ENCODE results near the gene SIK3.

The SIK3 gene

DNA sequence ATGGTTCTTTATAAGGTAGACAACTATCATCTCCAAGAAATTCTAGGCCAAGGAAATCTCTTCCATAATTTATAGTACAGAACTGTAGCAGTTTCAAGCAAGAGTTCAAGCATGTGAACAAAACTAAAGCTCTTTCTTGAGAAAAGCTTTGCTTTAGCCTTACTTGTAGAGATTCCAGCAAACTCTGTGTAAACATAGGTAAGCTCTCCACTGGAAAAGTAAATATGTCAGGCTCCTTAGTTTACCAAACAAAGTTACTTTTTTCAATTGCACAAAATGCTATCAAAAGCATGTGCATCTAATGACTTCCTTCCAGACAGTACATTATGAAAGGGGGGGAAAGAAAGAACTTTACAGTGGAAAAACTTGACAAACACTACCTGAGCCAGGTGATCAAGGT is 125.0 kb downstream of the SIK3 start:
- H3K27me3 Mint-ChIP-seq, result no peaks in the 10 kb centered on the region
- peaks cover 36% of the 10 kb centered on the region for H3K4me1 Mint-ChIP-seq (ENCODE audit: low read depth)
- no peaks in the 10 kb centered on the region for H3K9me3 Mint-ChIP-seq (ENCODE audit: low read depth)
- no peak overlapping the region for H3K4me3 Mint-ChIP-seq
- H3K27ac Mint-ChIP-seq, result no peak overlapping the region
- peaks cover 7% of the 10 kb centered on the region for H3K36me3 Mint-ChIP-seq

DNA sequence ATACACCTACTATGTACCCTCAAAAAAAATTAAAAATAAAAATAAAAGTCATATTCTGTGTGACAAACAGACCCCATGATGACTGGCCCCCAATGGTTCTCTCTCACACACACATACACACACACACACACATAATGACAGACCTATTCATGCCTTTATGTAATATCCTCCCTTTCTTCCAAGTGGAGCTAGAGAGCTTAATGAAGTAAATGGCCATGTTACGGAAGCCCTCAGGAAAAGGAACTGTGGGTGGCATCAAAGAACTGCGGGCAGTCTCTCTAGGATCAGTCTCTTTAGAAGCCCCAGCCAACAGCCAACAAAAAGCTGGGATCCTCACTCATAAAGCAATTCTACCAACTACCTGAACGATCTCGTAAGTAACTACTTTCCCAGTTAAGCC is 125.5 kb downstream of the SIK3 start:
- Mint-ChIP-seq H3K36me3 (peaks cover 6% of the 10 kb centered on the region), H3K9me3 (ENCODE audit: low read depth) (no peaks in the 10 kb centered on the region), H3K4me3 (no peak overlapping the region), H3K27ac (no peak overlapping the region), H3K4me1 (ENCODE audit: low read depth) (peaks cover 34% of the 10 kb centered on the region), H3K27me3 (no peaks in the 10 kb centered on the region)

DNA sequence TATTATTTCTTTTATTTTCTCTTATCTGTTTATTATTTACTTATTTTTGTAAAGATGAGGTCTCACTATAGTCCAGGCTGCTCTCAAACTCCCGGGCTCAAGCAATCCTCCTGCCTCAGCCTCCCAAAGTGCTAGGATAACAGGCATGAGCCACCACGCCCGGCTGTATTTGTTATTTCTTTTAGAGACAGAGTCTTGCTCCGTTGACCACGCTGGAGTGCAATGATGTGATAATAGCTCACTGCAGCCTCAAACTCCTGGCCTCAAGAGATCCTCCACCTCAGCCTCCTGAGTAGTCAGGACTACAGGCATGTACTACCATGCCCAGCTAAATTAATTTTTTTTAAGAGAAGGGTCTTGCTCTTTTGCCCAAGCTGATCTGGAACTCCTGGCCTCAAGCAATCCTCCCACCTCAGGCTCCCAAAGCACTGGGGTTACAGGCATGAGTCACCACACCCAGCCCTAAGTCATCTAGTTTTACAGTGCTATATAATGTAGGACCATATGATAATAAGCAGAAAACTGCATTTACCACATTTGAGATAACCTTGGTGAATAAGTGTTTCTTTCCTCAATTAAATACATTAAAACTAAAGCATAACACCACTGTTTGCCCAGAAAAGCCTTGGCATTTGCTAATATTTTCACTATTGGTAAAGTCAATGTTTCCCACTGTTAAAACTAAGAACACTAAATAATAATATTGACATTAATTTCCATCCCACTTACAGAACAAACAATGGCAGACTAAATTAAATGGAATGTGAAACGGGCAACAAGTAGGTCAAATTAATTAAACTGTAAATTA is 127.5 kb downstream of the SIK3 start:
- Mint-ChIP-seq H3K27me3 (no peaks in the 10 kb centered on the region), H3K4me1 (ENCODE audit: low read depth) (peaks cover 26% of the 10 kb centered on the region), H3K27ac (no peak overlapping the region), H3K4me3 (no peak overlapping the region), H3K9me3 (ENCODE audit: low read depth) (no peaks in the 10 kb centered on the region), H3K36me3 (peaks cover 6% of the 10 kb centered on the region)

DNA sequence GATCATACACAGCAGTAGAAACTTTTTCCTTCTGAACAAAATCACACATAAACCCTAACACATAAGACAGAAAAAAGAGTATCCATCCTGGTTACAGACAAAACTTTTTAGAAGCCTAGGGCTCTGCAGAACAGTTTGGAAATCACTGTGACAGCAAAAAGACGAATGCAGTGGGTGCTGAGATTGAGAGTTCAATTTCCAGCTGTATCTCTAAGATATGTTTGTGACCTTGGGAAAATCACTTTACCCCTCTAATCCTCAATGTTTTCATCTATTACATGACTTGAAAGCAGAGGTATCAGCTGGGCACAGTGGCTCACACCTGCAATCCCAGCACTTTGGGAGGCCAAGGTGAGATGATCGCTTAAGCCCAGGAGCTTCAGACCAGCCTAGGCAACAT is 128.5 kb downstream of the SIK3 start:
- Mint-ChIP-seq H3K27me3 (no peaks in the 10 kb centered on the region), H3K4me3 (no peak overlapping the region), H3K36me3 (peaks cover 7% of the 10 kb centered on the region), H3K4me1 (ENCODE audit: low read depth) (peaks cover 26% of the 10 kb centered on the region), H3K9me3 (ENCODE audit: low read depth) (no peaks in the 10 kb centered on the region), H3K27ac (no peak overlapping the region)

DNA sequence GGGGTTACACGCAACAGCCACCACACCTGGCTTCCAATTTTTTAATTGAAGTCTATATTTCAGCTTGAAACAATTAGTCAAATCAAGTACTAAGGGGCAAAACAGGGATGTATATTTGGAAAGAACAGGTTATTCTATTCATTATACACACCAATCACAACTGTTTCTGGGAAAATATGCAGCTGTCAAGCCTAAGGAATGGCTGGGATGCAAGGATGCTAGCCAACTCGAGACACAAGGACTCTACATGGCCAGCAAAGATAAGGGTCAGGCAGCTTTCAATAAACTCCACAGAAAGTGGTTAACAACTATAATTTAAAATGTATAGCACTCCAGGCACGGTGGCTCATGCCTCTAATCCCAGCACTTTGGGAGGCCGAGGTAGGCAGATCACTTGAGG is 134.0 kb downstream of the SIK3 start:
- Mint-ChIP-seq H3K36me3 (peaks cover 2% of the 10 kb centered on the region), H3K27ac (no peak overlapping the region), H3K4me1 (ENCODE audit: low read depth) (peaks cover 15% of the 10 kb centered on the region), H3K4me3 (no peak overlapping the region), H3K9me3 (ENCODE audit: low read depth) (no peaks in the 10 kb centered on the region), H3K27me3 (no peaks in the 10 kb centered on the region)

DNA sequence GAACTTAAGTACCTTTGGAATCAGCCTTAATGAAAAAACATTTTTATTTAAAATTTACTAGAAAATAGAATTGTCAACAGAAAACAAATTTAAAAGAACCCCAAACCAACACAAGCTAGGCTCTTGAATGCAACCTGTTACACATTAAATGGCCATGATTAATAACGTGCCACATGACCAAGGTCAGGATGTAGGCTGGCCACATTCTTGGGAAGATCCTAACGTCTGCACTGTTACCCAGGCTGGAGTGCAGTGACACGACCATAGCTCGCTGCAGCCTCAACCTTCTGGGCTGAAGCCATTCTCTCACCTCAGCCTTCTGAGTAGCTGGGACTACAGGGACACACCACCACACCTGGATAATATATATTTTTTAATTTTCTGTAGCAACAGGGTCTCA is 134.4 kb downstream of the SIK3 start:
- Mint-ChIP-seq H3K27ac (no peak overlapping the region), H3K36me3 (peaks cover 2% of the 10 kb centered on the region), H3K9me3 (ENCODE audit: low read depth) (no peaks in the 10 kb centered on the region), H3K4me1 (ENCODE audit: low read depth) (peaks cover 17% of the 10 kb centered on the region), H3K4me3 (no peak overlapping the region), H3K27me3 (no peaks in the 10 kb centered on the region)

DNA sequence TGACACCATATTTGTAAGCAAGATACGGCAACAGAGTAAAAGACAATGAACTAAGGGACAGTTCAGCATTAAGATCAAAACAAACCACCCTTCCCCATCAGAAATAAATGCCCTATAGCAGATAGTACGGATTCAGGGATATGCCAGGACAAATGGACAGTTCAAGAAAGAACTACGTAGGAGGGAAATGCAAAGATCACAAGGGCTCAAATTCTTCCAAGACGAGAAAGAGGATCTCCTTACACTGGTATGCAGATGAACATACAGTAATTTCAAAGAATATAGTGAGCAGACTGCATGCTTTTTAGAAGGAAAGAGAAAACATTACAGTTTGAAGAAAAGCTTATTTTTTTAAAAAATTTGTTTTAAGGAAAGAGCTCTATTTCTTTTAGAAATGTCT is 136.1 kb downstream of the SIK3 start:
- Mint-ChIP-seq H3K9me3 (ENCODE audit: low read depth) (no peaks in the 10 kb centered on the region), H3K27me3 (no peaks in the 10 kb centered on the region), H3K36me3 (peaks cover 6% of the 10 kb centered on the region), H3K4me3 (no peak overlapping the region), H3K4me1 (ENCODE audit: low read depth) (peaks cover 26% of the 10 kb centered on the region), H3K27ac (no peak overlapping the region)

DNA sequence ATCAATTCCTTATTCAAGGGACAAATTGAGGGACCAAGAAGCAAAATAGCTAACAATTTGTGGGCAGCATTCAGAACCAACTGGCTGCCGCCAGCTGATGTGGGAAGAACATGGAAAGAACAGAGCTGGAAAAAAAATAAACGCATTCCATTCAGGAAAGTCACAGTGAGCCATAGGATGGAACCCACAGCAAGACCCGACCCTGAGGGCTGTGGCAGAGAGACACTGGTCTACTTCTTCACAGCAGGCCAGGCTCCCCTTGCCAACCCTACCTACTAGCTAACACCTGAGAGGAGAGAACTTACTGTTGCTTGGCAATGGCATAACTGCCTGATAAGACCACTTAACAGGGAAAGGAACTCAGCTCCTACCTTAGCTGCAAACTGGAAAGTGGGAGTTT is 137.3 kb downstream of the SIK3 start:
- H3K36me3 Mint-ChIP-seq, result peaks cover 9% of the 10 kb centered on the region
- no peaks in the 10 kb centered on the region for H3K27me3 Mint-ChIP-seq
- no peaks in the 10 kb centered on the region for H3K9me3 Mint-ChIP-seq (ENCODE audit: low read depth)
- H3K4me1 Mint-ChIP-seq (ENCODE audit: low read depth), result peaks cover 35% of the 10 kb centered on the region
- no peak overlapping the region for H3K4me3 Mint-ChIP-seq
- no peak overlapping the region for H3K27ac Mint-ChIP-seq

DNA sequence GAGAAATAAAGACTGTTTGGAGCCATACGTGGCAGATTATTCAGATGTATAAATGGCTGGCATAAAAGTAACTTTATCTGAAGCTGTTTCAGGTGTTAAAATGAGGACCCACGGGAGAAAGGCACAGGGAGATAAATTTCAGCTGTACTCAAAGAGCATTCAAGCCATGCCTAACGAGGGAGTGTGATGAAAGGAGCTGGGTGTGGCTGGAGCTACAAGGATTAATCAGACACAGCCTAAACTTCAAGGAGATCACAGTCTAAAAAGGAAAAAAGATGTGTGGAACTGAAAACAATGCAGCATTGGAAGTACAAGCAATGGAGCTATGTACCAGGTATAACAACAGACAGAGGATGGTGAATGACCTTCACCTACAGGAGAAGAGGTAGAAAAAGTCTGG is 140.0 kb downstream of the SIK3 start:
- no peak overlapping the region for H3K27ac Mint-ChIP-seq
- H3K27me3 Mint-ChIP-seq, result no peaks in the 10 kb centered on the region
- no peaks in the 10 kb centered on the region for H3K9me3 Mint-ChIP-seq (ENCODE audit: low read depth)
- no peak overlapping the region for H3K4me3 Mint-ChIP-seq
- peaks cover 14% of the 10 kb centered on the region for H3K36me3 Mint-ChIP-seq
- H3K4me1 Mint-ChIP-seq (ENCODE audit: low read depth), result peaks cover 43% of the 10 kb centered on the region

DNA sequence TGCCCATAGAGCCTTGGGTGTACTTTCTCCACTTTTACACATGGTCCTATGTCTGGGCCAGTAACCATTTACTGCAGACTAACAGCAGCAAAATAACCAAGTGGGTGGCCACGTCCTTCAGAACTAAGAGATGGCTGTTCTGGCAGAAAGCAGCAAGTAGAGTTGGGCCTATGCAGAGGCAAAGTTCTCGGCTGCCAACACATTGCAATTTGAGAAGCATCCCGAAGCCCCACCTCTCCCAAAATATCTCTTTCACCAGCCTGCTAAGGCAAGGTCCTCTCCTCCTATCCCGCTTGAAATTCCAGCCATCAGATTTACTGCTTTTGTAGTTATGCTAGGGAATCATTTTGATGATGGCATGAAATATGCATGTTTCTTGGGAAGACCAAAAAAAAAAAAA is 142.3 kb downstream of the SIK3 start:
- H3K27me3 Mint-ChIP-seq, result no peaks in the 10 kb centered on the region
- H3K36me3 Mint-ChIP-seq, result peaks cover 16% of the 10 kb centered on the region
- no peak overlapping the region for H3K4me3 Mint-ChIP-seq
- H3K9me3 Mint-ChIP-seq (ENCODE audit: low read depth), result no peaks in the 10 kb centered on the region
- no peak overlapping the region for H3K27ac Mint-ChIP-seq
- H3K4me1 Mint-ChIP-seq (ENCODE audit: low read depth), result peaks cover 37% of the 10 kb centered on the region

DNA sequence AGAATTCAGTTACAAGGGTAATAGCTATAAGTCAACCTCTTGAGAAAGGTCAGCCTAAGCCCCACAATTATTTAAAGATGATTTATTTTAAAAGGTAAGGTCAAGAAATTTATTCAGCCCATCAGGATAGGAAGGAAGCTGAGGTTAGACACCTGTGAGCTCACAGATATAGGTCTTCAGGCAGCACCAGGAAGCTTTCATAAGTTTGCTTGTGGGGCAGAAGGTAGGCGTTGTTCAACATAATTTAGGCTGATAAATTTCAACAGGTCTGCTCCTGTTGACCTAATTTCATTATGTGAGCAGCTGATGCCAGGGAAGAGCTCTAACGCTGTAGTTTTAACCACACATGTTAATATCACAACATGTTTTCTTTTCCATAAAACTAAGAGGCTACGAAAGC is 142.7 kb downstream of the SIK3 start:
- Mint-ChIP-seq H3K27ac (no peak overlapping the region), H3K27me3 (no peaks in the 10 kb centered on the region), H3K36me3 (peaks cover 20% of the 10 kb centered on the region), H3K4me1 (ENCODE audit: low read depth) (peaks cover 33% of the 10 kb centered on the region), H3K9me3 (ENCODE audit: low read depth) (no peaks in the 10 kb centered on the region), H3K4me3 (no peak overlapping the region)

DNA sequence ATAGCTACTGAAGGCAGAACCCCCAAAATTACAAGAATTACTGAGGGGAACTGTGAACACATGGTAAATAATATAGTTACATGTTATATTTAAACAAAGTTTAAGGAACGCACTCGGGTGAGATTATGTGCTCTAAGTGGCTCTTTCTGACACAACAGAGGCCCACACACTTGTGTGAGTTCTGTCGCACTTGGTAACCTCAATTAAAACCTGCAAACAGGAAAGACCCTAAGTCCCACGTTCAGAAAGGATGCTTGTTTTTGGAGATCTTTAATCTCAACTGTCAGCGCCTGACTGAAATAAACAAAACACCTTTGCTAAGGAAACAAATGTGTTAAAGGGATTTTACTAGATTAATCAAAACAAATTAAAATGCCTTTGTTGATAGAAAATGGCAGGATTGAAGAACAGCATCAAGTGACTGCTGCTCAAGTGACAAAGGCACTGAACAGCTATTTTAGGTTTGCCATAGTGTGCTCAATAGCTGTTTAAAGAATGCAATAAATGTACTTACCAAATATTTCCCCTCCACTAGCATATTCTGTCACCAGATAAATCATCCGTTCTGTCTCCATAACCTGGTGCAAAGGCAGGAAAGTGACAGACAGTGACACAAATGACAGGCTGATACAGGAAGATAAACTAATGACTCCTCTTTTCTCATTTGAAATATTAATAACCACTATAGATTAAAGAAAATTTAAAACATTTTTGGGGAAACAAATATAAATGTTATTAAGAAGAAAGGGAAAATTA is 144.5 kb downstream of the SIK3 start:
- no peak overlapping the region for H3K4me3 Mint-ChIP-seq
- no peaks in the 10 kb centered on the region for H3K9me3 Mint-ChIP-seq (ENCODE audit: low read depth)
- H3K27me3 Mint-ChIP-seq, result no peaks in the 10 kb centered on the region
- peaks cover 28% of the 10 kb centered on the region for H3K36me3 Mint-ChIP-seq
- peaks cover 25% of the 10 kb centered on the region for H3K4me1 Mint-ChIP-seq (ENCODE audit: low read depth)
- no peak overlapping the region for H3K27ac Mint-ChIP-seq

DNA sequence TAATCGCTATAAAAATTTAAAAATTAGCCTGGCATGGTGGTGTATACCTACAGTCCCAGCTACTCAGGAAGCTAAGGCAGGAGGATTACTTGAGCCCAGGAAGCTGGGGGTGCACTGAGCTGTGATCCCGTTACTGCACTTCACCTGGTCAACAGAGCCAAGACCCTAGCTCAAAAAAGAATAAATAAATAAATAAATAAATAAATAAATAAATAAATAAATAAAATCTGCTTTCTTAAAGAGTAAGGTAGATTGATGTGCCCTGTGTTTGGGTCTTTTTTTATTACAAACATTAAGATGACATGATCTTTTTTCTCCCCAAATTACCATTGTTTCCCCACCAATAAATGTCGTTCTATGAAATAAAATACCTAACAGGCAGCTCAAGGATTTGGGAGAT is 146.5 kb downstream of the SIK3 start:
- Mint-ChIP-seq H3K4me1 (ENCODE audit: low read depth) (peaks cover 20% of the 10 kb centered on the region), H3K27me3 (no peaks in the 10 kb centered on the region), H3K36me3 (peaks cover 28% of the 10 kb centered on the region), H3K9me3 (ENCODE audit: low read depth) (no peaks in the 10 kb centered on the region), H3K27ac (no peak overlapping the region), H3K4me3 (no peak overlapping the region)

DNA sequence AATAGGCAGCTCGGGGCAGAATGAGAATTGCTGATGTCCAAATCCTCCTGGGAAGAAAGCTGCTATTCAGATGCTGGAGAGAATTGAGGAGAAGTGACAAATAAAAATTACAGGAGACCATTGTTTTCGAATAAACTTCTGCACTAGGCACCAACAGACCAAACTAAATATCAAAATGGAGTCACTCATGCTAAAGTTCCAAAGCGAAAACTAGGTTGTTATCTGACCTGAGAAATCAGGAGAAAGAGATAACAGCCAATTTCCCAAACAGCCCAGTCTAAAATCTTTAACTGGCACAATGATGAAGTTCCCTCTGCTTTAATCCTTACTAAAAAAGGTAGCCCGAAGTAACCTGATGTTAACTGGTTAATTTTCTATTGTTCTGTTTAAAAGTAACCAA is 148.0 kb downstream of the SIK3 start:
- Mint-ChIP-seq H3K27me3 (no peaks in the 10 kb centered on the region), H3K36me3 (peaks cover 30% of the 10 kb centered on the region)

DNA sequence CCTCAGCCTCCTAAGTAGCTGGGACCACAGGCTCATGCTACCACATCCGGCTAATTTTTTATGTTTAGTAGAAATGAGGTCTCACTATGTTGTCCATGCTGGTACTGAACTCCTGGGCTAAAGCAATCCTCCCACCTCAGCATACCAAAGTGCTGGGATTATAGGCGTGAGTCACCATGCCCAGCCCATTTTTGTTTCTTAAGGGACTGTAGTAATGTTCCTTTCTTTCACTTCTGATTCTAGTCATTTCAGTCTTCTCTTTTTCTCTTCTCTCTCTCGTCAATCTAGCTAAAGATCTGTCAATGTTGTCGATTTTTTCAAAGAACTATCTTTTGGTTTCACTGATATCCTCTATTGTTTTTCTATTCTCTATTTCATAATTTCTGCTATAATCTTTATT is 149.8 kb downstream of the SIK3 start:
- H3K4me3 Mint-ChIP-seq, result no peak overlapping the region
- H3K4me1 Mint-ChIP-seq (ENCODE audit: low read depth), result peaks cover 15% of the 10 kb centered on the region
- H3K9me3 Mint-ChIP-seq (ENCODE audit: low read depth), result no peaks in the 10 kb centered on the region
- H3K27ac Mint-ChIP-seq, result no peak overlapping the region
- H3K36me3 Mint-ChIP-seq, result peaks cover 31% of the 10 kb centered on the region
- H3K27me3 Mint-ChIP-seq, result no peaks in the 10 kb centered on the region

More for the DNA sequence above, 148.0 kb downstream of the SIK3 start:
- Mint-ChIP-seq H3K27ac (no peak overlapping the region), H3K4me1 (ENCODE audit: low read depth) (peaks cover 17% of the 10 kb centered on the region), H3K4me3 (no peak overlapping the region), H3K9me3 (ENCODE audit: low read depth) (no peaks in the 10 kb centered on the region)
